SK-N-SH (cell line): ENCODE data around the gene SMAD3. TPM values are rescaled to one million over a fixed set of nuclear protein-coding genes. Genes with fewer than 3 reads are reported as not detected.

Experiments
- CTCF ChIA-PET: fragments of 300-600, 350-600 bp; formaldehyde crosslinking; extraction: SDS; loops from one replicate; lab custom pipeline; 2021; lab: Yijun Ruan, JAX
- POLR2A ChIA-PET: fragments of 350-600 bp; sonication (Branson Sonifier 250); formaldehyde crosslinking; extraction: SDS; loops from one replicate; lab custom pipeline; 2020; ENCODE audit warnings: antibody characterized with exemption, inconsistent platforms; lab: Yijun Ruan, JAX
- DNase-seq: peaks from one replicate; pipeline ENCODE4 v3.0.0; 2012
- H2AFZ ChIP-seq: fragments of 200-600 bp; sonication (generic); 2 replicates; pipeline ENCODE4 v1.8.1; 2016; ENCODE audit warnings: antibody characterized with exemption, mild to moderate bottlenecking, low read depth
- H3F3A ChIP-seq: fragments of 200-600 bp; sonication (generic); replicated peaks from 2 replicates; pipeline ENCODE3; 2016; ENCODE audit warnings: antibody characterized with exemption, mild to moderate bottlenecking; ENCODE audit not compliant: insufficient read depth
- H3K27ac ChIP-seq, 2 experiments: fragments of 200-500 bp in 1 of 2; fragments of 200-600 bp in 1 of 2; sonication (Bioruptor generic) in 1 of 2; sonication (generic), shearing (Covaris generic) in 1 of 2; 2 replicates each; pipeline versions ENCODE4 v1.5.1 to v1.6.1; 2014 to 2016; ENCODE audit warnings: low read depth in 2 of 2, inconsistent platforms in 1 of 2, low read length in 1 of 2, mild to moderate bottlenecking in 1 of 2, mixed read lengths in 1 of 2
- H3K27me3 ChIP-seq: fragments of 200-600 bp; sonication (generic), shearing (Covaris generic); 2 replicates; pipeline ENCODE4 v1.6.1; 2016; ENCODE audit warnings: mixed run types; ENCODE audit not compliant: insufficient read depth
- H3K36me3 ChIP-seq, 2 experiments: fragments of 200-500 bp in 1 of 2; fragments of 200-600 bp in 1 of 2; sonication (Bioruptor generic) in 1 of 2; sonication (generic) in 1 of 2; replicated peaks in 1 of 2; 2 replicates each; pipeline versions ENCODE3 to v1.5.1; 2014 to 2016; ENCODE audit warnings: low read length in 1 of 2, mild to moderate bottlenecking in 1 of 2; ENCODE audit not compliant: insufficient read depth in 2 of 2, control insufficient read depth in 1 of 2
- H3K4me1 ChIP-seq, 2 experiments: fragments of 200-500 bp in 1 of 2; fragments of 200-600 bp in 1 of 2; sonication (Bioruptor generic) in 1 of 2; sonication (generic), shearing (Covaris generic) in 1 of 2; 2 replicates each; pipeline versions ENCODE4 v1.5.1 to v1.6.1; 2014 to 2016; ENCODE audit warnings: low read depth in 1 of 2, low read length in 1 of 2, mixed run types in 1 of 2; ENCODE audit not compliant: insufficient read depth in 2 of 2, control insufficient read depth in 1 of 2
- H3K4me2 ChIP-seq: fragments of 200-600 bp; sonication (generic), shearing (Covaris generic); 2 replicates; pipeline ENCODE4 v1.6.1; 2017; ENCODE audit warnings: mixed run types
- H3K4me3 ChIP-seq, 2 experiments: fragments of 200-500 bp in 1 of 2; fragments of 200-600 bp in 1 of 2; sonication (Bioruptor generic) in 1 of 2; sonication (generic), shearing (Covaris generic) in 1 of 2; 2 replicates each; pipeline versions ENCODE4 v1.5.1 to v1.8.1; 2014 to 2016; ENCODE audit warnings: low read depth in 2 of 2, inconsistent platforms in 1 of 2, low read length in 1 of 2, mild to moderate bottlenecking in 1 of 2, mixed read lengths in 1 of 2, moderate library complexity in 1 of 2
- H3K79me2 ChIP-seq: fragments of 200-600 bp; sonication (generic); 2 replicates; pipeline ENCODE4 v1.8.1; 2017; ENCODE audit warnings: mild to moderate bottlenecking; ENCODE audit not compliant: insufficient read depth
- H3K9ac ChIP-seq: fragments of 200-600 bp; sonication (generic); 2 replicates; pipeline ENCODE4 v1.6.1; 2017; ENCODE audit warnings: mixed run types
- H3K9me2 ChIP-seq: fragments of 200-600 bp; sonication (generic); 2 replicates; pipeline ENCODE4 v1.6.1; 2017; ENCODE audit warnings: mixed run types
- H3K9me3 ChIP-seq: fragments of 200-600 bp; sonication (generic); 2 replicates; pipeline ENCODE4 v1.6.1; 2017; ENCODE audit warnings: mixed run types, mild to moderate bottlenecking, moderate library complexity
- H4K20me1 ChIP-seq: fragments of 200-600 bp; sonication (generic); 2 replicates; pipeline ENCODE4 v1.6.1; 2017; ENCODE audit warnings: mild to moderate bottlenecking, mixed run types; ENCODE audit not compliant: insufficient read depth
- CHD2 ChIP-seq: fragments of 150-350 bp; IDR thresholded peaks from 2 replicates; pipeline ENCODE4 v1.6.1; 2018; ENCODE audit warnings: low read length; ENCODE audit not compliant: partially characterized antibody
- ELF1 ChIP-seq: IDR thresholded peaks from 2 replicates; pipeline ENCODE4 v1.4.0; 2012
- EP300 ChIP-seq, 2 experiments: IDR thresholded peaks; 2 replicates each; pipeline versions ENCODE4 v1.4.0 to v1.6.1; 2012; ENCODE audit warnings: borderline replicate concordance in 1 of 2, low read depth in 1 of 2, low read length in 1 of 2
- EZH2phosphoT487 ChIP-seq: fragments of 200-600 bp; sonication (generic); IDR thresholded peaks from 2 replicates; pipeline ENCODE4 v1.6.1; 2017; ENCODE audit warnings: low read depth, mixed run types, mild to moderate bottlenecking, antibody characterized with exemption, moderate library complexity, borderline replicate concordance
- FOSL2 ChIP-seq: IDR thresholded peaks from 2 replicates; pipeline ENCODE4 v1.4.0; 2012; ENCODE audit warnings: low read depth, mild to moderate bottlenecking, moderate library complexity, borderline replicate concordance
- JUND ChIP-seq: IDR thresholded peaks from 2 replicates; pipeline ENCODE4 v1.4.0; 2012
- MEF2A ChIP-seq: IDR thresholded peaks from 2 replicates; pipeline ENCODE4 v1.4.0; 2012; ENCODE audit warnings: low read depth, borderline replicate concordance
- MXI1 ChIP-seq: IDR thresholded peaks from 2 replicates; pipeline ENCODE4 v1.6.1; 2012; ENCODE audit warnings: mild to moderate bottlenecking, low read depth, low read length, improper control_type of control experiment
- NFIC ChIP-seq: IDR thresholded peaks from 2 replicates; pipeline ENCODE4 v1.4.0; 2012; ENCODE audit warnings: borderline replicate concordance
- NRF1 ChIP-seq: IDR thresholded peaks from 2 replicates; pipeline ENCODE4 v1.6.1; 2012; ENCODE audit warnings: low read depth, mild to moderate bottlenecking, low read length
- POLR2AphosphoS5 ChIP-seq: IDR thresholded peaks from 2 replicates; pipeline ENCODE4 v1.6.1; 2012; ENCODE audit warnings: low read depth, low read length
- RXRA ChIP-seq: IDR thresholded peaks from 2 replicates; pipeline ENCODE4 v1.4.0; 2012; ENCODE audit warnings: low read depth, mild to moderate bottlenecking, borderline replicate concordance
- SIN3A ChIP-seq: IDR thresholded peaks from 2 replicates; pipeline ENCODE4 v1.6.1; 2012; ENCODE audit warnings: low read depth, mild to moderate bottlenecking, low read length, moderate library complexity, borderline replicate concordance
- TCF12 ChIP-seq: IDR thresholded peaks from 2 replicates; pipeline ENCODE4 v1.4.0; 2012
- YY1 ChIP-seq: IDR thresholded peaks from 2 replicates; pipeline ENCODE4 v1.4.0; 2012; ENCODE audit warnings: low read depth, mild to moderate bottlenecking
- WGBS: methylation state at CpG from one replicate; pipeline ENCODE4 v1.1.6; 2017; ENCODE audit warnings: low lambda C conversion rate; 5-methylcytosine and 5-hydroxymethylcytosine counted together
- polyA plus RNA-seq, 3 experiments: library from polyadenylated mRNA; depleted of rRNA; stranded (reverse); fragments of >200 nt; gene quantifications; 2 replicates each; pipeline ENCODE4 v1.2.3, GENCODE V29; 2012
- TF ChIP-seq, protein P1 (sequence below): IDR thresholded peaks from 2 replicates; pipeline ENCODE4 v1.4.0; 2012; ENCODE audit warnings: low read depth, borderline replicate concordance
- TF ChIP-seq, protein P2 (sequence below): fragments of 200-600 bp; sonication (generic); IDR thresholded peaks from 2 replicates; pipeline ENCODE4 v1.6.1; 2017; ENCODE audit warnings: antibody characterized with exemption, mild to moderate bottlenecking, moderate library complexity
- TF ChIP-seq, protein P3 (sequence below): fragments of 150-350 bp; IDR thresholded peaks from 2 replicates; pipeline ENCODE4 v1.6.1; 2017; ENCODE audit warnings: antibody characterized with exemption, low read length, low read depth, borderline replicate concordance
- TF ChIP-seq, protein P4 (sequence below): IDR thresholded peaks from 2 replicates; pipeline ENCODE4 v1.4.0; 2012; ENCODE audit warnings: low read depth
- TF ChIP-seq, protein P5 (sequence below): IDR thresholded peaks from 2 replicates; pipeline ENCODE4 v1.4.0; 2012; ENCODE audit warnings: low read depth, borderline replicate concordance

SMAD3 gene
- polyA plus RNA-seq, 1 of the 3 experiments (the other 2 are of a cell fraction) = 19.5 TPM

DNA sequence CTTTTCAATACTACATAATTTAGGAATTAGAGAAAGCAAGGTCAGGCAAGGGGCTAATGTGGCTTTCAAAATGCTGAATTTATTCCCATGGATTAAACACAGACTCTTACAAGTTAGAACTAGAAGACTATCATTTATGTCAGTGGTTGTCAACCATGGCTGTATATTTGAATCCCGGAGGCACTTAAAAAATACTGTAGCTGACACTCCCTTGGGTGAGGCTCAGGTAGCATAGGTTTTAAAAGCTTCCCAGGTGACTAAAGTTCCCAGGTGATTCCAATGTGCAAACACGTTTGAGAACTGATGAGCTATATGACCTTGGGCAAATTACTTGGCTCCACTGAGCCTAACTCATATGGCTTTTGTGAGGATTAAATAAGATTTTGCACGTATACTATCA lies 159.5 kb downstream of the SMAD3 start:
- H3K27ac ChIP-seq = no peak overlapping the region

More for the DNA sequence above, 159.5 kb downstream of the SMAD3 start:
- CTCF ChIA-PET = interaction anchor here (1.1 to 1.9 kb wide), 2 partner anchors 15 to 278 kb away, joined by 3 to 5 read pairs; no protein-coding TSS in a partner anchor
- no peaks in the 10 kb centered on the region for H4K20me1 ChIP-seq
- H3K9me2 ChIP-seq = no peaks in the 10 kb centered on the region
- H3K27me3 ChIP-seq = no peaks in the 10 kb centered on the region
- no peak overlapping the region for H3K4me3 ChIP-seq
- H3K79me2 ChIP-seq = no peaks in the 10 kb centered on the region
- no peak overlapping the region for H3K9ac ChIP-seq
- H3F3A ChIP-seq = peaks cover 5% of the 10 kb centered on the region
- TF ChIP-seq YY1 (no peak), RXRA (no peak), NRF1 (no peak), TCF12 (no peak), EZH2phosphoT487 (no peak), POLR2AphosphoS5 (no peak), JUND (no peak), EP300 (IDR thresholded peaks at IDR 0.05; ENCODE audit: borderline replicate concordance in 1 of 2, low read depth in 1 of 2, low read length in 1 of 2) (no peak), FOSL2 (no peak), MXI1 (no peak), ELF1 (no peak), CHD2 (no peak), SIN3A (no peak), NFIC (no peak), MEF2A (no peak)
- TF ChIP-seq, protein P1, sequence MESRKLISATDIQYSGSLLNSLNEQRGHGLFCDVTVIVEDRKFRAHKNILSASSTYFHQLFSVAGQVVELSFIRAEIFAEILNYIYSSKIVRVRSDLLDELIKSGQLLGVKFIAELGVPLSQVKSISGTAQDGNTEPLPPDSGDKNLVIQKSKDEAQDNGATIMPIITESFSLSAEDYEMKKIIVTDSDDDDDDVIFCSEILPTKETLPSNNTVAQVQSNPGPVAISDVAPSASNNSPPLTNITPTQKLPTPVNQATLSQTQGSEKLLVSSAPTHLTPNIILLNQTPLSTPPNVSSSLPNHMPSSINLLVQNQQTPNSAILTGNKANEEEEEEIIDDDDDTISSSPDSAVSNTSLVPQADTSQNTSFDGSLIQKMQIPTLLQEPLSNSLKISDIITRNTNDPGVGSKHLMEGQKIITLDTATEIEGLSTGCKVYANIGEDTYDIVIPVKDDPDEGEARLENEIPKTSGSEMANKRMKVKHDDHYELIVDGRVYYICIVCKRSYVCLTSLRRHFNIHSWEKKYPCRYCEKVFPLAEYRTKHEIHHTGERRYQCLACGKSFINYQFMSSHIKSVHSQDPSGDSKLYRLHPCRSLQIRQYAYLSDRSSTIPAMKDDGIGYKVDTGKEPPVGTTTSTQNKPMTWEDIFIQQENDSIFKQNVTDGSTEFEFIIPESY = no peak
- TF ChIP-seq, protein P2, sequence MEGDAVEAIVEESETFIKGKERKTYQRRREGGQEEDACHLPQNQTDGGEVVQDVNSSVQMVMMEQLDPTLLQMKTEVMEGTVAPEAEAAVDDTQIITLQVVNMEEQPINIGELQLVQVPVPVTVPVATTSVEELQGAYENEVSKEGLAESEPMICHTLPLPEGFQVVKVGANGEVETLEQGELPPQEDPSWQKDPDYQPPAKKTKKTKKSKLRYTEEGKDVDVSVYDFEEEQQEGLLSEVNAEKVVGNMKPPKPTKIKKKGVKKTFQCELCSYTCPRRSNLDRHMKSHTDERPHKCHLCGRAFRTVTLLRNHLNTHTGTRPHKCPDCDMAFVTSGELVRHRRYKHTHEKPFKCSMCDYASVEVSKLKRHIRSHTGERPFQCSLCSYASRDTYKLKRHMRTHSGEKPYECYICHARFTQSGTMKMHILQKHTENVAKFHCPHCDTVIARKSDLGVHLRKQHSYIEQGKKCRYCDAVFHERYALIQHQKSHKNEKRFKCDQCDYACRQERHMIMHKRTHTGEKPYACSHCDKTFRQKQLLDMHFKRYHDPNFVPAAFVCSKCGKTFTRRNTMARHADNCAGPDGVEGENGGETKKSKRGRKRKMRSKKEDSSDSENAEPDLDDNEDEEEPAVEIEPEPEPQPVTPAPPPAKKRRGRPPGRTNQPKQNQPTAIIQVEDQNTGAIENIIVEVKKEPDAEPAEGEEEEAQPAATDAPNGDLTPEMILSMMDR = no peak
- TF ChIP-seq, protein P3, sequence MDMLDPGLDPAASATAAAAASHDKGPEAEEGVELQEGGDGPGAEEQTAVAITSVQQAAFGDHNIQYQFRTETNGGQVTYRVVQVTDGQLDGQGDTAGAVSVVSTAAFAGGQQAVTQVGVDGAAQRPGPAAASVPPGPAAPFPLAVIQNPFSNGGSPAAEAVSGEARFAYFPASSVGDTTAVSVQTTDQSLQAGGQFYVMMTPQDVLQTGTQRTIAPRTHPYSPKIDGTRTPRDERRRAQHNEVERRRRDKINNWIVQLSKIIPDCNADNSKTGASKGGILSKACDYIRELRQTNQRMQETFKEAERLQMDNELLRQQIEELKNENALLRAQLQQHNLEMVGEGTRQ = no peak
- TF ChIP-seq, protein P4, sequence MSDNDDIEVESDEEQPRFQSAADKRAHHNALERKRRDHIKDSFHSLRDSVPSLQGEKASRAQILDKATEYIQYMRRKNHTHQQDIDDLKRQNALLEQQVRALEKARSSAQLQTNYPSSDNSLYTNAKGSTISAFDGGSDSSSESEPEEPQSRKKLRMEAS = no peak
- TF ChIP-seq, protein P5, sequence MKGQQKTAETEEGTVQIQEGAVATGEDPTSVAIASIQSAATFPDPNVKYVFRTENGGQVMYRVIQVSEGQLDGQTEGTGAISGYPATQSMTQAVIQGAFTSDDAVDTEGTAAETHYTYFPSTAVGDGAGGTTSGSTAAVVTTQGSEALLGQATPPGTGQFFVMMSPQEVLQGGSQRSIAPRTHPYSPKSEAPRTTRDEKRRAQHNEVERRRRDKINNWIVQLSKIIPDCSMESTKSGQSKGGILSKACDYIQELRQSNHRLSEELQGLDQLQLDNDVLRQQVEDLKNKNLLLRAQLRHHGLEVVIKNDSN = no peak
- 72% methylated on average over 3 of the region's 3 CpGs for WGBS
- no peak overlapping the region for H2AFZ ChIP-seq
- H3K4me2 ChIP-seq = no peak overlapping the region
- no peaks in the 10 kb centered on the region for H3K9me3 ChIP-seq
- peaks cover 16 to 31% of the 10 kb centered on the region in 2 experiments for H3K36me3 ChIP-seq
- DNase-seq = no peak
- no peaks in the 10 kb centered on the region for H3K4me1 ChIP-seq
- POLR2A ChIA-PET = no interaction called here
